ENCODE data around the gene KPNA6.
"Not testable (repeated sequence)": the region's sequence is repeated elsewhere in the genome, so short reads cannot be mapped to it uniquely, and the experiment has no call there.

The KPNA6 gene

DNA sequence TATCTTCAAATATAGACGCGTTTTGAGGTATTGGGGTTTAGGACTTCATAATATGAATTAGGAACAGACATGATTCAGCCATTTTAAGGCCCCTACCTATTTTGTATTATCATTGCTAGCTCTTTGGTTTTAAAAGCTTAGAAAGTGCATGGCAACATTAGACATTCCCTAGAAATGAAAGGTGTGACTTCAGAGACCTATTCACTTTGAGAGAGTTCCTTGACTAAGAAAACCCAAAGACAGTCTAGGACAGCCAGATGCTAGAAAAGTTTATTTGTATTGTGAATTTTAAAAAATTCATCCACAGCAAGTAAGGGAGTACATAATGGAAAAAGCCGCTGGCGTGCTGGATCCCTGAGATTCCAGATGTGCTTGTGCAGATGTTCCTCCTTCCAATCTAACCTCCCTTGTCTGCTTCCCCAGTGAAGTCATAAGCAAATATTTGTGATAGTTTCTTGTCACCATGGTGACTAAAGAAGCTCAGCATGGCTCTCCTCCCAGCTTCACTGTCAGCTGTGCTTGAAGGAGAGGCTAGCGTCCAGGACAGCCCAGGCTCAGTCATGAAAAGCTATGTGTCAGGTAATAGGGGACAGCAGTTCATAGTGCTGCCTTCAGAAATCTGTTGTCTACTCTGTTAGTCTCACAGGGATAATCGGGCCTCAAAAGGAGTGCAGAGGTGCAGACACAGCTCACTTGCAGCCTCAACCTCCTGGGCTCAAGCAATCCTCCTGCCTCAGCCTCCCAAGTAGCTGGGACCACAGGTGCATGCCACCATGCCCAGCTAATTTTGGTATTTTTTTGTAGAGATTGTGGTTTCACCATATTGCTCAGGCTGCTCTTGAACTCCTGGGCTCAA, 34.8 kb downstream of the KPNA6 start:
- DNase-seq (ENCODE audit: low read depth), result no peak

DNA sequence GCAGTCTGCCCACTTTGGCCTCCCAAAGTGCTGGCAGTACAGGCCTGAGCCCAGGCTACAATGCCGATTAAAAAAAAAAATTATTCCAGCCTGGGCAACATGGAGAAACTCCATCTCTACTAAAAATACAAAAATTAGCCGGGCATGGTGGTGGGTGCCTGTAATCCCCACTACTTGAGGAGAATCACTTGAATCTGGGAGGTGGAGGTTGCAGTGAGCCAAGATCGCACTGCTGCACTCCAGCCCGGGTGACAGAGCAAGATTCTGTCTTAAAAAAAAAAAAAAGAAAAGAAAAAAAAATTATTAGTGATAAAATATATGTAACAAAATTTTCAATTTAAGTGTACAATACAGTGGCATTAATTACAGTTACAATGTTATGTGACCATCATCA, 35.4 kb downstream of the KPNA6 start:
- DNase-seq (ENCODE audit: low read depth), result not testable (repeated sequence)

DNA sequence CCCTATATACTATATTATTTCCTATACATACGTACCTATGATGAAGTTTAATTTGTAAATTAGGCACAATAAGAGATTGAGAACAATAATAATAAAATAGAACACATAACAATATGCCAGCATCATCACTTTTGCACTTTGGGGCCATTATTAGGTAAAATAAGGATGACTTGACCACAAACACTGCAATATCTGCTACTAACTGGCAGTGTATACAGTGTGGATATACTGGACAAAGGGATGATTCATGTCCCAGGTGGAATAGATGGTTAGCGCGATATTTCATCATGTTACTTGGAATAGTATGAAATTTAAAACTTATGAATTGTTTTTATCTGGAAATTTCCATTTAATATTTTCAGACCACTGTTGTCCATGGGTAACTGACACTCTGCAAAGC, 36.2 kb downstream of the KPNA6 start:
- DNase-seq (ENCODE audit: low read depth), result no peak

DNA sequence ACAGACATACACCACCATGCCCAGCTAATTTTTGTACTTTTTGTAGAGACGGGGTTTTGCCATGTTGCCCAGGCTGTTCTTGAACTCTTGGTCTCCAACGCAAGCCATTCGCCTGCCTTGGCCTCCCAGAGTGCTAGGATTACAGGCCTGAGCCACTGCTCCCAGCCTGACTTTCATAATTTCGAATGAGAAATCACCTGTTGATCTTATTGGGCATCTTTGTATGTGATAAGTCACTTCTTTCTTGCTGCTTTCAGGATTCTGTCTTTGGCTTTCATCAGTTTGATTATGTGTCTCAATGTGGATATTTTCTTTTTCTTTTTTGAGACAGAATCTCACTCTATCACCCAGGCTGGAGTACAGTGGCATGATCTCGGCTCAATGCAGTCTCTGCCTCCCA, 39.9 kb downstream of the KPNA6 start:
- DNase-seq (ENCODE audit: low read depth), result not testable (repeated sequence)

DNA sequence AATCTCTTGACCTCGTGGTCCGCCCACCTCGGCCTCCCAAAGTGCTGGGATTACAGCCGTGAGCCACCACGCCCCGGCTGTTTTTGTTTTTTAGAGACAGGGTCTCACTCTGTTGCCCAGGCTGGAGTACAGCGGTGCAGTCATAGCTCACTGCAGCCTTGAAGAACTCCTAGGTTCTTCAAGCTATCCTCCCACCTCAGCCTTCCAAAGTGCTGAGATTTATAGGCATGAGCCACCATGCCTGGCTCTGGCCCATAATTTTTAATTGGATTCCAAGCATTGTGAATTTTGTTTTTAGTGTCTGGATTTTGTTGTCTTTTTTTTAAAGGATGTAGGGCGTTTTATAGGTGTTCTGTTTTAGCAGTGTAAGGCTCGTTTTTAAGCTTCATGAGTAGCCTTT, 43.0 kb downstream of the KPNA6 start:
- DNase-seq (ENCODE audit: low read depth), result no peak

DNA sequence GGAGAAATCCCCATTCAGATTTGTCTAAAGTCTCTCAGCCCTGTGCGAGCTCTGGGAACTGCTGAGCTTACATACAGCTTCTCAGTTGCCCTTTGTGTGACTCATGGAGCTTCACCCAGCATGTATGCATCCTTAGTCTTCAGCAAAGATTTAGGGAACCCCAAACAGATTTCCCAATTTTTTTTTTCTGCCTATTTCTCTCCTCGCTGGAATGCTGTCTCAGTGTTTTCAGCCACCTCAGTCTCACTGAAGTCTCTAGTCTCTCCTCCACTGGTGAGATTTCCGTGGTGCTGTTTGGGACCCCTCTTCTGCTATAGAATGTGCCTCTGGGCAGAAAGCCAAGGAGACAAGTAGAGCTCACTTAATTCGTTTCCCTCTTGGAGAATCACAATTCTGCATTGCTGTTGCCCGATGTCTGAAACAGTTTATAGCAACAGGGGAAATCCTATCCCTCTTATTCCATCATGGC, 43.5 kb downstream of the KPNA6 start:
- no peak for DNase-seq (ENCODE audit: low read depth)

DNA sequence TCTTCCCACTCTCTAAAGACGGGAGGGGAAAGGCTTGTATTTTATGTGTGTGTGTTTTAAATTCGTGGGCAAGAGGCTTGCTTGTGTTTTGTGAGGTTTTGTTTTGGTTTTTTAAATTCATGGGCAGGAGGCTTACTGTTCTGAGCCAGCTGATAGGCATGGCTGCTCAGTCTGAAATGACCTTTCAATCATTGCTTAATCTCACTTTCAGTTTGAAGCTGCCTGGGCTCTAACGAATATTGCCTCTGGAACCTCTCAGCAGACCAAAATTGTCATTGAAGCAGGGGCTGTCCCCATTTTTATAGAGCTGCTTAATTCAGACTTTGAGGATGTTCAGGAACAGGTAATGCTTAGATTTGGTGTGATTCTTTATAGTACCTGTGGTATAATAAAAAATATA, 51.3 kb downstream of the KPNA6 start:
- DNase-seq (ENCODE audit: low read depth), result no peak

DNA sequence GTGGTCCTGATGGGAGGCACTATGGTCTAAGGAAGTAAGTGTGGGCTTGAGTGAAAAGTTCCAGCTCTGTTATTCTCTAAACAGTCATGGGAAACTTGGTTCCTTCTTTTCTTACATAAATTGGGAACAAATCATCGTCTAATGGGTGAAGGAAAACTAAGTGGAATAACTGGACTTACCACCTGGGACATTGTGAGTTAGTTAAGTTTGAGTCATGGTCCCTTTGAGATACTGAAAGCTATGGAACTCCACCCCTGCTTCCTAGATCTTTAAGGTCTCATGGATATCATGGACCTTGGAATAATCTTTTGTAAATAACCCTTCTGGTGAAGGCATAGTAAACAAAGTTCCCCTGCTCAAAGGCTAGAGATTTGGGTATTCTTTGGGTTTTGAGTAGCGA, 55.5 kb downstream of the KPNA6 start:
- DNase-seq (ENCODE audit: low read depth), result no peak

DNA sequence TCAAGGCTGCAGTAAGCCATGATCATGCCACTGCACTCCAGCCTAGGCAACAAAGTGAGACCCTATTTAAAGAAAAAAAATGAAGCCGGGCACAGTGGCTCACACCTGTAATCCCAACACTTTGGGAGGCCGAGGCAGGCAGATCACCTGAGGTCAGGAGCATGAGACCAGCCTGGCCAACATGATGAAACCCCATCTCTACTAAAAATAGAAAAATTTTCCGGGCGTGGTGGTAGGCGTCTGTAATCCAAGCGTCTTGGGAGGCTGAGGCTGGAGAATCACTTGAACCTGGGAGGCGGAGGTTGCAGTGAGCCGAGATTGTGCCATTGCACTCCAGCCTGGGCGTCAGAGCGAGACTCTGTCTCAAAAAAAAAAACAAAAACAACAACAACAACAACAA, 57.8 kb downstream of the KPNA6 start:
- DNase-seq (ENCODE audit: low read depth), result not testable (repeated sequence)

DNA sequence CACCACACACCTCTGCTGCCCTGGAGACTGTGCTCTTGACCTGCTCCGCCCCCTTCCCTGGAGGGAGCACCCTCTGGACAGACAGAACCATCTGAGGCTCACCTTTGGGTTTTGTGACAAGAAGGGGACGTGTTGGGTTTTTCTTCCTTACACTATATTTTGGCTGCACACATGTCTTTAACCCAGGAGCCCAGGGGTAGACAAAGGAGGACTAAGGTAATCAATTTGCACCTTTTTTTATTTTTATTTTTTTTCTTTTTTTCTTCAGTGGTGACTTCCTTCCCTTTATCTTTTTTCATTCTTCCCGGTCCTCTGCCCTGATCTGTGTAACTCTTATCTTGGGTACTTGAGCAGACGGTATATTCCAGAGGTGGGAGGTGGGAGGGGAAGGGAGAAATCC, 63.1 kb downstream of the KPNA6 start:
- no peak for DNase-seq (ENCODE audit: low read depth)

DNA sequence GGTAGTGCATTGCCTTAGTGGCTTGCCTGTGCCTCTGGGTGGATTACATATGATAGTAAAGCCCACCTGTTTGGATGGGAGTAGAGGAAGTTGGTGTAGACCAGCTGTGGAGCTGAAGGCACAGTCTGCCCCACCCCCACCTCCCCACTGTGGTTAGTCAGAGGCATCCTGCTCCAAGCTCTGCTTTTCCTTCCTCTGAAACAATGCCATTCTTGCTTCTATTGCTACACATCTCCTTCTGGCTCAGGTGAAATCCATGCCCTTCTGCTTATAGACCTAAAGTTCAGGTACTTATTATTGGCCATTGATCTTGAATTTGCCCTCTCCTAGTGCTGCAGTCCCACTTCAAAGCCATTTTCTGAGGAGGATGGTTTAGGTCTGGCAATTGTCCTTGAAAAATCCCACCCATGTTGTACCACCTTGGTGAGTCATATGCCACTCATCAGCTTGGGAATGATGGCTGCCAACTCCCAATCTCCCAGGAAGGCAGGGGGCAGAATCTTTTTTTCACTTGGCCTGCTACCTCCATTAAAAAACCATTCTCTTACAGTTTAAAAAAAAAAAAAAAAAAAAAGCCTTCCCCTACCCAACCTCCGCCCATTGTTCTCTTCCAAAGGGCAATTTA, 64.9 kb downstream of the KPNA6 start:
- no peak for DNase-seq (ENCODE audit: low read depth)

DNA sequence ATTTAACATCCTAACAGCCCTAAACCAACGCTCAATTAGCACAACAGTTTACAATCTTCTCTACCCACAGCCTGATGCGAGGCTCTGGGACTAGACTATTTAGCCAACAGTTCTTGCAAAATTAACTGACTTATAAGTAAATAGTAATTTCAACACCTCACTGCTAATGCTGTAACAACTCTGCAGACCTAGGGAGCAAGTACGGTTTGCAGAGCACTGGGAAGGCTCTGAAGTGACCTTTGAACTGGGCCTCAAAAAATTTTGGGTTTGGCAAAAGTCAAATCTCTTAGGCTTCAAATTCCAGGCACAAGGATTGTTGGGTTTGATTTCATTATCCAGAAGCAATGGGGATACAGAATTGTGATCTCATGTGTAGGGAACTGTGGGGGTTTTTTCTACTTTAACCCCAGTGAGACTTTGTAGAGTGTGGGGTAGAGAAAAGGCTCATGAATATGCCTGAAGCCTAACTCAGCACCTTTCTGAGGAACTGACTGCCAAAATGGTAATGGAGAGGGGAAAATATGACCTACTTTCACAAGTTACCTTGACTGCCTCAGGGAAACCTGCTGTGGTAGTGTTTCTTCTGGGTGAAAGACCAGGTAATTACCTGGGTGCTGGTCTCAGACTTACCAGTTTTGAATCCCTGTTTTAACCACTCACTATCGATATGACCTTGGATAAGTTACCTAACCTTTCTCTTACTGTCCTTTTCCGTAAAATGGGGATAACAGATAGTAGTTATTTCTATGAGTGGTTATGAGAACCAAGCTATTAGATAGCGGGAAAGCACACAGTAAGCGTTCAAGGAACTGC, 70.7 kb downstream of the KPNA6 start:
- no peak for DNase-seq (ENCODE audit: low read depth)

DNA sequence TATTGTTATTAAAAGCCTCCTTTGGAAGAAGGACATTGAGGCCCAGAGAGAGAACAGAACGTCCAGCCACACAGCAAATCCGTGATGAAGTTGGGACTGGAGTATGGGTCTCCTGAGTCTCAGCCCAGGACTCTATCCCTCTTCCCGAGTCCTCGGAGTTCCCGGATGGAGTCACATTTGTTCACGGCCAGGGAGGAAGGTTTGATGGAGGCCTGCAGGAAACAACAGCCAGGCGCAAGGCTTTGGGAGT, 71.3 kb downstream of the KPNA6 start:
- DNase-seq (ENCODE audit: low read depth), result no peak

DNA sequence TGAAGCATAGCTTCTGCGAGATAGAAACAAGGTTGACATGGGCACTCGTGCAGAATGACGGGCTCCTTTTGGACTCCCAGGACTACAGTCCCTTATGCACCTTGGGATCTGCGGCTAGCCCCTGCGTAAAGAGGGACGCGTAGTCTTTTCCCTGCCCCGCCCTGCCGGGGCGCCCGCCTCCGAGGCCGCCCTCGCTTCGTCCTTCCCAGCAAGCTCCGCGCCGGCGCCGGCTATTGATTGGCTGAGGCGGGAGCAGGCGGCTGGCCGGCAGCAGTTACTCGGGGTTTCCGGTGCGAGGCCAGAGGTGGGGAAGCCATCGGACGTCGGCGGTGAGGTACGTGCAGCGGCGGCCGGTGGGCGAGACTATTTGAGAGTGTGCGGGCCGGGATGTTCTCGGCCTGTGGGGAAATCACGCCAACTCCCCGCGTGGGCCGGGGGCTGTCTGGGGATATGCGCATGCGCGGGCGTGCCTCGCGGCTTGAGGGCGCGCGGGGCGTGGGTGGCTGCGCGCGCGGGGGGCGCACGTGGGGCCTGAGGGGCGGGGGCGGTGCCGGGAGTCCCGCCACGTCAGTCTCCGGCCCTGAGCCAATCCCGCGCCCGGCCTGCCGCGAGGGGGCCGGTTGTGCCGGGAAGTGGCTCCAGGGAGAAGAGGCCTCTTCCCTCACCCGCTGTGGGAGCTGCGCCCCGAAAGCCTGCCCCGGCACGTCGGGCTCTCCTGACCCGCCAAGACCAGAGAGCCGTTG, 71.8 kb downstream of the KPNA6 start, which contains the start of gene TXLNA:
Gene TXLNA (plus strand): TSS at position 233 of the 743 bp plus-strand sequence. CDS start 671 bp downstream, outside the sequence.
- DNase-seq (ENCODE audit: low read depth), result peak; percentile 77

DNA sequence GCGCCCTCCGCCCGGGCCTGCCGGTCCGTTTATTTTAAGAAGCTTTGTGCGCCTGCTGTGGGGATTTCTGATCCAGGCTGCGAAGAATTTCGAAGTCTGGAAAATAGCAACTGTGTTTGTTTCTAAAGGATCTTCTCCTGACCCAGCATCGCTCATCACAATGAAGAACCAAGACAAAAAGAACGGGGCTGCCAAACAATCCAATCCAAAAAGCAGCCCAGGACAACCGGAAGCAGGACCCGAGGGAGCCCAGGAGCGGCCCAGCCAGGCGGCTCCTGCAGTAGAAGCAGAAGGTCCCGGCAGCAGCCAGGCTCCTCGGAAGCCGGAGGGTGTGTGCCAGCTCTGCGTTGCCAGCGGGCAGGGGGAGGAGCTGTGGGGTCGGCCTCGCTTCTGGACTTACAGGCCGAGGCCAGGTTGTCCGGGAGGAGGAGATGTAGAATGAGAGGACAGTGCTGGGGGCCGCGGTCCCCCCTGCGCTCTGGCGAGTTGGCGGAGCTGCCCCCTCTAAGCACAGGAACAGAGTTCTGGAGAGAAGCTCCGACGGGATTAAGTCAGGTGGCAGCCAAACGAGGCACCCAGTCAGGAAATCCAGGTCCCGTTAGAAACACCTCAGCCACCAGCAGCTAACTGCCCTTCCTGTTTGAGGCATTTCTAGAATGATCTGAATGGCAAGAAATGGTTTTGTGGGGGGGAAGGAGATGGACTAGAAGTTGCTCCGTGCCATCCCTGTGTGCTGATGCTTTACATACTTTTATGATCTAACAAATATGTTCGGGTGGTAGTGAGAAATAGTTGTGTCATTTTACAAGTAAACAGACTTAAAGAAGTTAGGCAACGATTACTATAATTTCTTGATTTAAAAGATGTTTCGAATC, 72.6 kb downstream of the KPNA6 start:
- no peak for DNase-seq (ENCODE audit: low read depth)

DNA sequence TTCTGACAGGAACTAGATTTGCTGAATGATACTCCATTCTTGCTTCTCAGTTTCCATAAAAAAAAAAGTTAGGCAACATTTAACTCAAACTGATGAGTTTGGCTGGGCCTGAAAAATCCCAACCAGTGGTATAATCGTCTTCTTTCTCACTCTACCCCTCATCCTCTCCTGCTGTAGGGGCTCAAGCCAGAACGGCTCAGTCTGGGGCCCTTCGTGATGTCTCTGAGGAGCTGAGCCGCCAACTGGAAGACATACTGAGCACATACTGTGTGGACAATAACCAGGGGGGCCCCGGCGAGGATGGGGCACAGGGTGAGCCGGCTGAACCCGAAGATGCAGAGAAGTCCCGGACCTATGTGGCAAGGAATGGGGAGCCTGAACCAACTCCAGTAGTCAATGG, 73.2 kb downstream of the KPNA6 start:
- DNase-seq (ENCODE audit: low read depth), result no peak

DNA sequence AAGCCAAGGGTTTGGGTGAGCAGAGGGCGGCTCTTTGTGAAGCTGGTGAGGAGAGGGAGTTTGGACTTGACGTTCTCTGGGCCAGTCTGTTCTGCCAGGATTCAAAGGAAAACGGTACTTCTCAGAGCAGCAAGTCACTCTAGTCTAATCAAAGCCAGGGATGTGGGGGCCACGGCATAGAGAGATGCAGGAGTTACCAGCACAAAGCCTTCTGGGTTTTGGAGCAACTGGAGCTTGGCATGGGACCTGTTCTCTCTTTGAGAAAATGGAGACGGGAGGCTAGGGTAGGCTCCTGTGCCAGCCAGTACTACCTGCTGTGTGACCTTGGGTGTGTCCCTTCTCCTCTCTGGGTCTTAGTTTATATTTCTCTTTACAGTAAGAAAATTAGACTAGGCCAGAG, 73.7 kb downstream of the KPNA6 start:
- DNase-seq (ENCODE audit: low read depth), result no peak

DNA sequence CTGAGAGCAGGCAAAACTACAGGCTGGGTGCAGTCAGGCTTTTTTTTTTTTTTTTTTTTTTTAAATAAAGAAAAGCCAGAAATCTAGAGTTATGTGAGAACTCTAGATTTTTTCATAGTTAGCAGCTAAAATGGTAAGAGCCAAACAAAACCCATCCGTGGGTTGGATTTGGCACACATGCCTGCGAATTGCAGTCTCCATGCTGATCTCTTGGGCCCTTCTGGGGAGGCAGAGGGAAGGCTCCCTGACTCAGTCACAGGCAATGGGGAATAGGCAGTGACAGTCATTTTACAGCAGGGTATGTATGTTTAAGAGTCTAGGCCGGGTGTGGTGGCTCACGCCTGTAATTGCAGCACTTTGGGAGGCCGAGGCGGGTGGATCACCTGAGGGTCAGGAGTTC, 74.2 kb downstream of the KPNA6 start:
- no peak for DNase-seq (ENCODE audit: low read depth)

DNA sequence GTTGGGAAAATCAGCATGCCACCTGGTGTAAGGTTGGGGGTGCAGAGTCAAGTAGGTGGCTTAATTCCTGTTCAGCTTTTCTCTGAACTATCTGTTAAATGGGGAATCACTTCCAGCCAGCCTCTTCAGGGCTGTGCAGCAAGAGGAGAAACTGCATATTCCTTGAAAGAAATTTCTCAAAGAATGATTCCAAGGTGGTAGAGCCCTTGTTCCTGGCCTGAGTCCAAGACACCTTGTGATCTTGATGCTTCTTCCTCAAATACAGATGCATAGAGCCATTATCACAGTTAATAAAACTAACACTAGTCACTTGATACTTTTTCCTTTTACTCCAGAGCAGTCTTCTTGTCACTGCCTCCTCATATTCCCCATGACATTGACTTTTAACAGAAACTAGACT, 76.8 kb downstream of the KPNA6 start:
- no peak for DNase-seq (ENCODE audit: low read depth)

DNA sequence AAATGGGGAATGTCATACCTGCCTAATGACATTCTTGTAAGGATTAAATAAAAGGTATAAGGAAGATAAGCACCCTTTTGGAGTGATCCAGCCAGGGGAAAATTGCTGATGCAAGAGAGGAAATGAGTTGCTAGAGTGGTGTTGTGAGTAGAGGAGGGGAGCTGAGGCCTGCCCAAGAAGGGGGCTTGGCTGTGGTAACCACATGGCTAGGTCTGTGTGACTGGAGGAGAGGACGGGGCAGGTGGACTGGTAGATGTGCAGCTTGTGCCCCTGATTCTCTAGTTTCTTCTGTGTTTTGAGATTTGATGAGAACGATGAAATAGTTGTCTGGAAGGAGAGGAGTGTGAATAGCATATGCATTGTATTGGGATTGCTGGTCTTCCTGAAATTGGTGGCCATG, 78.2 kb downstream of the KPNA6 start:
- DNase-seq (ENCODE audit: low read depth), result no peak

DNA sequence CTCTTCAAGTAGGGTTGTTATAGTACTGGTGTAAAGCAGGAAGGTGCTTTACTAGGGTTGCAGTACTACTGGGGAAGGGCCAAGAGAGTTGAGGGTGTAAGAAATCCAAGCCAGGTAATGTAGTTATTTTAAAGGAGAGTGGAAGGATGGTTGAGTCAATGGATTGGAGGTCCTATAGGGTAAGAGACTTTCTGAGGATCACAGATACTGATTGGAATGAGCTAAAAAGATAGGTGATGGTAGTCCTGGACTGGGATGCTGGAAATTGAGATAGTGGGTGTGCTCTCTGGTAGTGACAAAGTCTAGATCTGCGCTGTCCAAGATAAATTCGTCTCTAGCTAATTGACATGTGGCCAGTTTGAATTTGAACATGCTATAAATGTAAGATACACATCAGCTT, 78.6 kb downstream of the KPNA6 start:
- no peak for DNase-seq (ENCODE audit: low read depth)

Data from activated gamma-delta T cell treated with anti-CD3 and anti-CD28 coated beads, Interleukin-2, amount 50 U/mL, for 16 hours (primary cell).